Measurements from ENCODE around the gene NLGN2. TPM values are rescaled to one million over a fixed set of nuclear protein-coding genes. Genes with fewer than 3 reads are reported as not detected.

Gene NLGN2
- total and polyA plus RNA-seq, 7 donors: 2.8 to 11.5 (median 6.5) TPM

- H3K27me3 ChIP-seq (ENCODE audit: insufficient read depth in 3 of 3, low read length in 2 of 3): no peaks in the 10 kb centered on the region
- no peaks in the 10 kb centered on the region for H3K36me3 ChIP-seq (ENCODE audit: insufficient read depth in 1 of 2, low read depth in 1 of 2)
- TF ChIP-seq, protein P1, sequence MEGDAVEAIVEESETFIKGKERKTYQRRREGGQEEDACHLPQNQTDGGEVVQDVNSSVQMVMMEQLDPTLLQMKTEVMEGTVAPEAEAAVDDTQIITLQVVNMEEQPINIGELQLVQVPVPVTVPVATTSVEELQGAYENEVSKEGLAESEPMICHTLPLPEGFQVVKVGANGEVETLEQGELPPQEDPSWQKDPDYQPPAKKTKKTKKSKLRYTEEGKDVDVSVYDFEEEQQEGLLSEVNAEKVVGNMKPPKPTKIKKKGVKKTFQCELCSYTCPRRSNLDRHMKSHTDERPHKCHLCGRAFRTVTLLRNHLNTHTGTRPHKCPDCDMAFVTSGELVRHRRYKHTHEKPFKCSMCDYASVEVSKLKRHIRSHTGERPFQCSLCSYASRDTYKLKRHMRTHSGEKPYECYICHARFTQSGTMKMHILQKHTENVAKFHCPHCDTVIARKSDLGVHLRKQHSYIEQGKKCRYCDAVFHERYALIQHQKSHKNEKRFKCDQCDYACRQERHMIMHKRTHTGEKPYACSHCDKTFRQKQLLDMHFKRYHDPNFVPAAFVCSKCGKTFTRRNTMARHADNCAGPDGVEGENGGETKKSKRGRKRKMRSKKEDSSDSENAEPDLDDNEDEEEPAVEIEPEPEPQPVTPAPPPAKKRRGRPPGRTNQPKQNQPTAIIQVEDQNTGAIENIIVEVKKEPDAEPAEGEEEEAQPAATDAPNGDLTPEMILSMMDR (IDR thresholded peaks at IDR 0.05): no peak
- intact Hi-C loops (cut with DNase I): no loop called here
- WGBS, 3 donors: 75 to 79% (median 77%) methylated on average over 17 of the region's 17 CpGs
- H3K4me3 ChIP-seq: no peak within 1 kb of the TSS
- no peak within 1 kb of the TSS for H3K27ac ChIP-seq
- ATAC-seq (no peak), DNase-seq (no peak)
- no peaks in the 10 kb centered on the region for H3K4me1 ChIP-seq
- no peaks in the 10 kb centered on the region for H3K9me3 ChIP-seq
Measured at GRCh38 chr17:7419819-7420610, 12.4 kb downstream of the NLGN2 start, which contains the start of gene SPEM1. Gene SPEM1 (plus strand): TSS chr17:7420324. CDS start chr17:7420385, 61 bp downstream.

DNA sequence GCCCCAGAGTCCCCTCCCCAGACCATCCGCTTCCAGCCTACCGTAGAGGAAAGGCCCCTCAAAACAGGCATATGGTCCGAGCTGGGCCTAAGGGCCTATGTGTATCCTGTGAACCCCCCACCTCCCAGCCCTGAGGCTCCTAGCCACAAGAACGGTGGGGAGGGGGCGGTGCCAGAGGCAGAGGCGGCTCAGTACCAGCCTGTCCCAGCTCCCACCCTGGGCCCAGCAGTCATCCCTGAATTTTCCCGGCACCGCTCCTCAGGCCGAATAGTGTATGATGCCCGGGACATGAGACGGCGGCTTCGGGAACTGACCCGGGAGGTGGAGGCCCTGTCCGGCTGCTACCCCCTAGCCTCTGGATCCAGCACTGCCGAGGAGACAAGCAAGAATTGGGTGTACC is 13.5 kb downstream of the NLGN2 start:
- DNase-seq (no peak), ATAC-seq (no peak)
- Histone ChIP-seq H3K4me1 (no peaks in the 10 kb centered on the region), H3K9me3 (no peaks in the 10 kb centered on the region), H3K27me3 (ENCODE audit: insufficient read depth in 3 of 3, low read length in 2 of 3) (no peaks in the 10 kb centered on the region), H3K4me3 (no peak overlapping the region), H3K36me3 (ENCODE audit: insufficient read depth in 1 of 2, low read depth in 1 of 2) (no peaks in the 10 kb centered on the region), H3K27ac (no peak overlapping the region)
- intact Hi-C loops (cut with DNase I): no loop called here
- WGBS, 3 donors: 93 to 95% (median 94%) methylated on average over 16 of the region's 16 CpGs
- TF ChIP-seq, protein P1 (IDR thresholded peaks at IDR 0.05): no peak

DNA sequence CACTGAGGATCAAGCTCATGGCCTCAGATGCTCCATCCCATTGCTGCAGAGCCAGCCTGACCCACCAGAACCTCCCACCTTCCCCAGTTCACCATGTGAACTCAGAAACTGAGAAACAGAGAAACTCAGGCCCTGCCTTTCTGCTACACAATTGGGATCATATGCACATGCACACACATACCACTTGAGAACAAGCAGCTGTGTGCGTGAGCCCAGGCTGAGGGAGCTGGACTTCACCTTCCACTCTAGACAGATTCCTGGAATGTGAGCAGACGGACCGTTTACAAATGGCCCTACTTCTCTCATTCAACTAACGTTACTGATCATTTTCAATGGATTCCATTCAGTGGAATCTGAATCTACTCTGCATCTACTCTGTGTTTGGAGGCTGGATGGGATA is 16.0 kb downstream of the NLGN2 start:
- intact Hi-C loops (cut with DNase I): no loop called here
- ATAC-seq (no peak), DNase-seq (no peak)
- Histone ChIP-seq H3K27ac (no peak overlapping the region), H3K27me3 (ENCODE audit: insufficient read depth in 3 of 3, low read length in 2 of 3) (no peaks in the 10 kb centered on the region), H3K4me3 (no peak overlapping the region), H3K4me1 (no peaks in the 10 kb centered on the region), H3K9me3 (no peaks in the 10 kb centered on the region), H3K36me3 (ENCODE audit: insufficient read depth in 1 of 2, low read depth in 1 of 2) (no peaks in the 10 kb centered on the region)
- TF ChIP-seq, protein P1 (IDR thresholded peaks at IDR 0.05): no peak
- WGBS, 3 donors: 61 to 66% (median 63%) methylated on average over 4 of the region's 4 CpGs

DNA sequence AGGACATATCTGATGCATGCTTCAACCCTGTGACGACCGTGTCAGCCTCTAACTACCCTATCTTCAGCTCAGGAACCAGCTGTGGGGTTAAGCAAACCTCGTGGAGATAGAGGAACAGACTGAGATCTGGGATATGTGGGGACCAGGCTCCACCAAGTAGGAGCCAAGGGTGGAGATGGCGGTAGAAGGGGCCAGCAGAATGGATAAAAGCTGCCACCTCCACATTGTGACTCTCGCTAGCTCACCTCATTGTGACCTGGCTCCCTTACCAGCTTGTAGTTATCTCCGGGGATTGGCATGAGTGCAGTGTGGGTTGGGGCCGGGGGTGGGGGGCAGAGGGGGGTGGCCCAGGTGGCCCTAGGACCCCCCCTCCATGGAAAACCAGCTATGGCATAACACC is 17.7 kb downstream of the NLGN2 start, which contains the start of gene SPEM2:
TSS of gene SPEM2 (plus strand) at position 301 of the 400 bp plus-strand sequence. CDS start at position 374, 73 bp downstream.
- no peak for ATAC-seq
- intact Hi-C loops (cut with DNase I): no loop called here

More for the DNA sequence above, 17.7 kb downstream of the NLGN2 start, which contains the start of gene SPEM2:
- TF ChIP-seq, protein P1 (IDR thresholded peaks at IDR 0.05): no peak
- 75 to 87% (median 80%) methylated on average over 6 to 7 of the region's 7 CpGs for WGBS, 3 donors
- H3K4me3 ChIP-seq: no peak within 1 kb of the TSS
- no peaks in the 10 kb centered on the region for H3K4me1 ChIP-seq
- no peak within 1 kb of the TSS for H3K27ac ChIP-seq
- H3K27me3 ChIP-seq (ENCODE audit: insufficient read depth in 3 of 3, low read length in 2 of 3): no peaks in the 10 kb centered on the region
- DNase-seq: no peak
- H3K9me3 ChIP-seq: no peaks in the 10 kb centered on the region
- H3K36me3 ChIP-seq (ENCODE audit: insufficient read depth in 1 of 2, low read depth in 1 of 2): no peaks in the 10 kb centered on the region
